Stomach (tissue), 4 donors: ENCODE results near the gene MED12L.

Experiments used
- EP300 ChIP-seq: sonication (generic); formaldehyde crosslinking; IDR thresholded peaks from one replicate; pipeline ENCODE4 v1.6.1; 2017; ENCODE audit warnings: antibody characterized with exemption
- POLR2A ChIP-seq, 4 donors: fragments of 450-650 bp; IDR thresholded peaks; one replicate each; pipeline ENCODE4 v1.6.1; 2016; ENCODE audit warnings: antibody characterized with exemption in 4 of 4, control low read depth in 2 of 4, mild to moderate bottlenecking in 1 of 4, moderate library complexity in 1 of 4
- POLR2AphosphoS5 ChIP-seq, 3 donors: sonication (generic); formaldehyde crosslinking; IDR thresholded peaks; one replicate each; pipeline ENCODE4 v1.6.1; 2016; ENCODE audit warnings: antibody characterized with exemption in 3 of 3
- TF ChIP-seq, protein P1 (sequence below), 7 experiments: fragments of 450-650 bp in 4 of 7; fragments of 200-600 bp in 3 of 7; sonication (generic) in 3 of 7; IDR thresholded peaks; one replicate each; pipeline ENCODE4 v1.5.1; 2016 to 2019; ENCODE audit warnings: antibody characterized with exemption in 7 of 7, control low read depth in 2 of 7, mild to moderate bottlenecking in 1 of 7

DNA sequence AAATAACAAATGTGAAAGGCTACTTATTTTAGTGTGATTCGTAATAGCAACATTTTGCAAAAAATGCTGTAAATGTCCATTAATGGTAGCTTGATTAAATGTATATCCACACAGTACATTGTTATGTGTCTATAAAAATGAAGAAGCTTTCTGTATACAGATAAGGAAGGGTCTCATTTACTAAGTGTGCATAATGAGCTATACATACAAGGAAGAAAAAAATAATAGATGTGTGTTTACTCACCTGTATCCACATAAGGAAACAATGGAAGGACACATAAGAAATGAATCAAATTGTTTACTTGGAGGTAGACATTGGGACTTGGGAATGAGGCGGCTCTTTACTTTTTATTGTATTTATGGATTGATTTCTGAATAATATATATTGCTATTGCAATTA is 34.9 kb downstream of the MED12L start:
- TF ChIP-seq, protein P1, sequence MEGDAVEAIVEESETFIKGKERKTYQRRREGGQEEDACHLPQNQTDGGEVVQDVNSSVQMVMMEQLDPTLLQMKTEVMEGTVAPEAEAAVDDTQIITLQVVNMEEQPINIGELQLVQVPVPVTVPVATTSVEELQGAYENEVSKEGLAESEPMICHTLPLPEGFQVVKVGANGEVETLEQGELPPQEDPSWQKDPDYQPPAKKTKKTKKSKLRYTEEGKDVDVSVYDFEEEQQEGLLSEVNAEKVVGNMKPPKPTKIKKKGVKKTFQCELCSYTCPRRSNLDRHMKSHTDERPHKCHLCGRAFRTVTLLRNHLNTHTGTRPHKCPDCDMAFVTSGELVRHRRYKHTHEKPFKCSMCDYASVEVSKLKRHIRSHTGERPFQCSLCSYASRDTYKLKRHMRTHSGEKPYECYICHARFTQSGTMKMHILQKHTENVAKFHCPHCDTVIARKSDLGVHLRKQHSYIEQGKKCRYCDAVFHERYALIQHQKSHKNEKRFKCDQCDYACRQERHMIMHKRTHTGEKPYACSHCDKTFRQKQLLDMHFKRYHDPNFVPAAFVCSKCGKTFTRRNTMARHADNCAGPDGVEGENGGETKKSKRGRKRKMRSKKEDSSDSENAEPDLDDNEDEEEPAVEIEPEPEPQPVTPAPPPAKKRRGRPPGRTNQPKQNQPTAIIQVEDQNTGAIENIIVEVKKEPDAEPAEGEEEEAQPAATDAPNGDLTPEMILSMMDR (IDR thresholded peaks at IDR 0.05), result no peak
- no peak for TF ChIP-seq EP300
- no peak for TF ChIP-seq POLR2AphosphoS5 (IDR thresholded peaks at IDR 0.05)
- TF ChIP-seq POLR2A (IDR thresholded peaks at IDR 0.05), result no peak
